ENCODE results near the gene DAPK1.

The DAPK1 gene

GRCh38 chr9:87615547-87616148, 118.0 kb downstream of the DAPK1 start:
- TF ChIP-seq ZFP30 (CRISPR knock-in tag; IDR thresholded peaks at IDR 0.05) (no peak), ZC3H10 (CRISPR knock-in tag; IDR thresholded peaks at IDR 0.05) (no peak), BACH2 (CRISPR knock-in tag; IDR thresholded peaks at IDR 0.05; ENCODE audit: borderline replicate concordance) (no peak), ZNF70 (CRISPR knock-in tag; IDR thresholded peaks at IDR 0.05) (no peak), ESRRG (CRISPR knock-in tag; IDR thresholded peaks at IDR 0.05) (no peak), TCF4 (CRISPR knock-in tag; IDR thresholded peaks at IDR 0.05; ENCODE audit: borderline replicate concordance) (no peak), SNAI2 (CRISPR knock-in tag; IDR thresholded peaks at IDR 0.05) (no peak), ZFP3 (CRISPR knock-in tag; IDR thresholded peaks at IDR 0.05) (no peak), ZNF8 (CRISPR knock-in tag; IDR thresholded peaks at IDR 0.05) (no peak), TSHZ2 (CRISPR knock-in tag; IDR thresholded peaks at IDR 0.05) (no peak), CREB5 (CRISPR knock-in tag; IDR thresholded peaks at IDR 0.05; ENCODE audit: low read depth) (no peak), GLIS3 (CRISPR knock-in tag; IDR thresholded peaks at IDR 0.05) (no peak), CSDC2 (CRISPR knock-in tag; IDR thresholded peaks at IDR 0.05) (no peak), ARNTL (CRISPR knock-in tag; IDR thresholded peaks at IDR 0.05; ENCODE audit: borderline replicate concordance, low read depth) (no peak), POU6F1 (CRISPR knock-in tag; IDR thresholded peaks at IDR 0.05; ENCODE audit: borderline replicate concordance, low read depth) (no peak), TOX (CRISPR knock-in tag; IDR thresholded peaks at IDR 0.05; ENCODE audit: borderline replicate concordance) (no peak)
- no peak for ATAC-seq

- ATAC-seq: no peak
- TF ChIP-seq ESRRG (CRISPR knock-in tag; IDR thresholded peaks at IDR 0.05) (no peak), ZNF8 (CRISPR knock-in tag; IDR thresholded peaks at IDR 0.05) (peak; percentile 86), GLIS3 (CRISPR knock-in tag; IDR thresholded peaks at IDR 0.05) (no peak), ZC3H10 (CRISPR knock-in tag; IDR thresholded peaks at IDR 0.05) (no peak)
These were observed 120.6 kb downstream of the DAPK1 start for GRCh38 chr9:87618226-87618625.

GRCh38 chr9:87618931-87619330, 121.3 kb downstream of the DAPK1 start:
- ATAC-seq: no peak
- TF ChIP-seq GLIS3 (CRISPR knock-in tag; IDR thresholded peaks at IDR 0.05) (no peak), ZFP3 (CRISPR knock-in tag; IDR thresholded peaks at IDR 0.05) (peak; percentile 94)

GRCh38 chr9:87619346-87619745, 121.7 kb downstream of the DAPK1 start:
- no peak for ATAC-seq
- TF ChIP-seq GLIS3 (CRISPR knock-in tag; IDR thresholded peaks at IDR 0.05) (no peak), CREB5 (CRISPR knock-in tag; IDR thresholded peaks at IDR 0.05; ENCODE audit: low read depth) (no peak), BACH2 (CRISPR knock-in tag; IDR thresholded peaks at IDR 0.05; ENCODE audit: borderline replicate concordance) (no peak), ZNF565 (CRISPR knock-in tag; conservative IDR thresholded peaks at IDR 0.05; ENCODE audit: low read depth) (no peak), TCF4 (CRISPR knock-in tag; IDR thresholded peaks at IDR 0.05; ENCODE audit: borderline replicate concordance) (no peak), ZFP3 (CRISPR knock-in tag; IDR thresholded peaks at IDR 0.05) (no peak), TOX (CRISPR knock-in tag; IDR thresholded peaks at IDR 0.05; ENCODE audit: borderline replicate concordance) (no peak), SNAI2 (CRISPR knock-in tag; IDR thresholded peaks at IDR 0.05) (no peak)

- no peak; the same call in 2 of the 3 replicates for ATAC-seq
- no peak for TF ChIP-seq ZFP30 (CRISPR knock-in tag; IDR thresholded peaks at IDR 0.05)
- no peak for TF ChIP-seq CSDC2 (CRISPR knock-in tag; IDR thresholded peaks at IDR 0.05)
- TF ChIP-seq RARB (CRISPR knock-in tag; IDR thresholded peaks at IDR 0.05): no peak
- no peak for TF ChIP-seq ZFP3 (CRISPR knock-in tag; IDR thresholded peaks at IDR 0.05)
- 0 out of 2 replicates have a peak, but pooled peaks have one; percentile 37 for TF ChIP-seq TSHZ2 (CRISPR knock-in tag; IDR thresholded peaks at IDR 0.05)
- TF ChIP-seq ZNF70 (CRISPR knock-in tag; IDR thresholded peaks at IDR 0.05): no peak
- TF ChIP-seq TCF4 (CRISPR knock-in tag; IDR thresholded peaks at IDR 0.05; ENCODE audit: borderline replicate concordance): no peak
- no peak for TF ChIP-seq TOX (CRISPR knock-in tag; IDR thresholded peaks at IDR 0.05; ENCODE audit: borderline replicate concordance)
These were observed 123.2 kb downstream of the DAPK1 start for GRCh38 chr9:87620731-87621322.

All from SK-N-SH treated with all-trans-retinoic acid at 6 μM for 48 hours (cell line).